Activated CD4-positive, alpha-beta T cell treated with anti-CD3 and anti-CD28 coated beads, Interleukin-10, Interleukin-2, amounts not matched to agents 100 ng/mL and 50 ng/mL, durations not matched to agents 16 hours and 8 hours (primary cell): ENCODE results near the gene RNF220.

Experiments used
- DNase-seq: peaks from one replicate; pipeline ENCODE4 v3.0.0-alpha.2; 2020

Gene RNF220

GRCh38 chr1:44616991-44617702 lies 212.1 kb downstream of the RNF220 start:
- DNase-seq: no peak

GRCh38 chr1:44617703-44618029 lies 212.6 kb downstream of the RNF220 start:
- no peak for DNase-seq

GRCh38 chr1:44619261-44619900 lies 214.3 kb downstream of the RNF220 start:
- no peak for DNase-seq

GRCh38 chr1:44620072-44620471 lies 215.0 kb downstream of the RNF220 start:
- DNase-seq: no peak

- DNase-seq: no peak
These were observed 216.8 kb downstream of the RNF220 start for GRCh38 chr1:44621841-44622286.

GRCh38 chr1:44624268-44624901 lies 219.3 kb downstream of the RNF220 start:
- DNase-seq: no peak

GRCh38 chr1:44625348-44625747 lies 220.3 kb downstream of the RNF220 start:
- no peak for DNase-seq

GRCh38 chr1:44628962-44629756 lies 224.1 kb downstream of the RNF220 start:
- DNase-seq: no peak

GRCh38 chr1:44630116-44630515 lies 225.1 kb downstream of the RNF220 start:
- DNase-seq: no peak

- DNase-seq: no peak
These were observed 226.2 kb downstream of the RNF220 start for GRCh38 chr1:44631333-44631646.

- DNase-seq: peak; percentile 92
These were observed 226.8 kb downstream of the RNF220 start for GRCh38 chr1:44631647-44632539.

- peak; percentile 23 for DNase-seq
These were observed 227.5 kb downstream of the RNF220 start for GRCh38 chr1:44632598-44632997.

GRCh38 chr1:44634606-44635189 lies 229.6 kb downstream of the RNF220 start:
- DNase-seq: no peak

GRCh38 chr1:44635439-44635838 lies 230.4 kb downstream of the RNF220 start:
- no peak for DNase-seq

- no peak for DNase-seq
These were observed 231.1 kb downstream of the RNF220 start for GRCh38 chr1:44636083-44636687.

- DNase-seq: no peak
These were observed 231.9 kb downstream of the RNF220 start for GRCh38 chr1:44636688-44637598.

- no peak for DNase-seq
These were observed 232.8 kb downstream of the RNF220 start for GRCh38 chr1:44637702-44638411.

- DNase-seq: no peak
These were observed 235.3 kb downstream of the RNF220 start for GRCh38 chr1:44640200-44640853.
